ENCODE results near the gene AKR1B1. TPM values are rescaled to one million over a fixed set of nuclear protein-coding genes. Genes with fewer than 3 reads are reported as not detected.

AKR1B1 gene
- total RNA-seq, 1 experiment from 2014 or later, result 104 TPM

- Histone ChIP-seq H3K4me3 (ENCODE audit: low read depth, low read length, poor library complexity, severe bottlenecking) (no peak overlapping the region), H3K9me3 (ENCODE audit: low read depth, low read length, poor library complexity, severe bottlenecking) (peaks cover 10% of the 10 kb centered on the region), H3K27me3 (replicated peaks; ENCODE audit: insufficient read depth, low read depth, low read length, poor library complexity) (no peaks in the 10 kb centered on the region), H3K27ac (ENCODE audit: low read depth, low read length, poor library complexity, severe bottlenecking) (no peak overlapping the region), H3K4me1 (ENCODE audit: insufficient read depth, low read length, poor library complexity, severe bottlenecking) (peaks cover 5% of the 10 kb centered on the region), H3K36me3 (ENCODE audit: insufficient read depth, low read length, poor library complexity, severe bottlenecking) (no peaks in the 10 kb centered on the region)
- BruUV-seq (replicated peaks), result no TSS peak
- POLR2A ChIA-PET (ENCODE audit: low non-redundant PET), result interaction anchor here (0.5 kb wide), 1 partner anchor 92 kb away, joined by 3 read pairs; no protein-coding TSS in a partner anchor
- CTCF ChIA-PET, result no interaction called here
- no peak for DNase-seq (ENCODE audit: low spot score)
- TF ChIP-seq CTCF (conservative IDR thresholded peaks at IDR 0.05; ENCODE audit: low read depth, low read length), result no peak
- TF ChIP-seq EZH2 (IDR thresholded peaks at IDR 0.05; ENCODE audit: borderline replicate concordance, low read depth, low read length, poor library complexity, severe bottlenecking), result no peak
- intact Hi-C loops (cut with micrococcal nuclease; ENCODE audit: unreplicated experiment), result no loop called here
These were observed 1.1 kb upstream of the AKR1B1 start for GRCh38 chr7:134459981-134460380.

- intact Hi-C loops (cut with micrococcal nuclease; ENCODE audit: unreplicated experiment), result no loop called here
- H3K27ac ChIP-seq (ENCODE audit: low read depth, low read length, poor library complexity, severe bottlenecking), result peak overlapping the region; percentile 65
- TF ChIP-seq EZH2 (IDR thresholded peaks at IDR 0.05; ENCODE audit: borderline replicate concordance, low read depth, low read length, poor library complexity, severe bottlenecking) (no peak), CTCF (conservative IDR thresholded peaks at IDR 0.05; ENCODE audit: low read depth, low read length) (peak; percentile 46; the same call in 1 of the 2 replicates)
These were observed 527 bp downstream of the AKR1B1 start for GRCh38 chr7:134458341-134458805.

GRCh38 chr7:134457210-134457609, 1.7 kb downstream of the AKR1B1 start:
- Histone ChIP-seq H3K4me1 (ENCODE audit: insufficient read depth, low read length, poor library complexity, severe bottlenecking) (peaks cover 5% of the 10 kb centered on the region), H3K4me3 (ENCODE audit: low read depth, low read length, poor library complexity, severe bottlenecking) (no peak overlapping the region), H3K36me3 (ENCODE audit: insufficient read depth, low read length, poor library complexity, severe bottlenecking) (no peaks in the 10 kb centered on the region), H3K27ac (ENCODE audit: low read depth, low read length, poor library complexity, severe bottlenecking) (no peak overlapping the region), H3K9me3 (ENCODE audit: low read depth, low read length, poor library complexity, severe bottlenecking) (no peaks in the 10 kb centered on the region), H3K27me3 (replicated peaks; ENCODE audit: insufficient read depth, low read depth, low read length, poor library complexity) (no peaks in the 10 kb centered on the region)
- ChIA-PET CTCF (interaction anchor here (0.6 kb wide), 1 partner anchor 60 kb away, joined by 3 read pairs; no protein-coding TSS in a partner anchor), POLR2A (ENCODE audit: low non-redundant PET) (no interaction called here)
- BruUV-seq (replicated peaks), result TSS peak; percentile 48
- no peak for TF ChIP-seq CTCF (conservative IDR thresholded peaks at IDR 0.05; ENCODE audit: low read depth, low read length)
- no peak for TF ChIP-seq EZH2 (IDR thresholded peaks at IDR 0.05; ENCODE audit: borderline replicate concordance, low read depth, low read length, poor library complexity, severe bottlenecking)
- DNase-seq (ENCODE audit: low spot score), result no peak
- intact Hi-C loops (cut with micrococcal nuclease; ENCODE audit: unreplicated experiment), result no loop called here

More at GRCh38 chr7:134458341-134458805, 527 bp downstream of the AKR1B1 start:
- Histone ChIP-seq H3K27me3 (replicated peaks; ENCODE audit: insufficient read depth, low read depth, low read length, poor library complexity) (no peaks in the 10 kb centered on the region), H3K9me3 (ENCODE audit: low read depth, low read length, poor library complexity, severe bottlenecking) (no peaks in the 10 kb centered on the region), H3K36me3 (ENCODE audit: insufficient read depth, low read length, poor library complexity, severe bottlenecking) (no peaks in the 10 kb centered on the region), H3K4me3 (ENCODE audit: low read depth, low read length, poor library complexity, severe bottlenecking) (peak overlapping the region; percentile 85), H3K4me1 (ENCODE audit: insufficient read depth, low read length, poor library complexity, severe bottlenecking) (peaks cover 5% of the 10 kb centered on the region)
- BruUV-seq (replicated peaks), result no TSS peak
- peak; percentile 61 for DNase-seq (ENCODE audit: low spot score)
- POLR2A ChIA-PET (ENCODE audit: low non-redundant PET), result no interaction called here
- CTCF ChIA-PET, result no interaction called here
